Motor neuron (in vitro differentiated cells): ENCODE data around the gene MAP3K12. TPM values are rescaled to one million over a fixed set of nuclear protein-coding genes. Genes with fewer than 3 reads are reported as not detected.

ENCODE experiments used
- ATAC-seq, 8 experiments: fragments of 200-7000 bp; cut with Tn5 transposase; replicated peaks in 6 of 8; 2 replicates each; pipeline ENCODE4 v1.8.0; 2021; ENCODE audit warnings: mild to moderate bottlenecking in 8 of 8, moderate library complexity in 8 of 8
- H3K27ac ChIP-seq, 2 donors: fragments of 250-450 bp; sonication (Bioruptor Pico); 2 replicates each; pipeline ENCODE4 v1.9.0; 2021; ENCODE audit warnings: antibody characterized with exemption in 2 of 2, mild to moderate bottlenecking in 2 of 2, moderate library complexity in 1 of 2
- H3K4me1 ChIP-seq, 2 donors: fragments of 250-450 bp; sonication (Bioruptor Pico); replicated peaks in 1 of 2; 2 replicates each; pipeline ENCODE4 v1.6.1; 2021; ENCODE audit warnings: antibody characterized with exemption in 2 of 2, mild to moderate bottlenecking in 2 of 2, moderate library complexity in 1 of 2
- H3K4me3 ChIP-seq, 5 donors: fragments of 250-450 bp; sonication (Bioruptor Pico); 2 replicates each; pipeline ENCODE4 v1.9.0; 2021; ENCODE audit warnings: antibody characterized with exemption in 5 of 5, mild to moderate bottlenecking in 5 of 5, moderate library complexity in 4 of 5
- WGBS, 10 experiments: fragments of 450-650 bp; shearing (Covaris generic); methylation state at CpG; one replicate each; pipeline ENCODE4 v1.0.0; 2022; 5-methylcytosine and 5-hydroxymethylcytosine counted together
- in situ Hi-C, 9 experiments: fragments of 400-800 bp; cut with MboI; loops; one replicate each; pipeline ENCODE4 v1.15.0; 2021; ENCODE audit warnings: low sequenced_read_pairs in 9 of 9, low pct_unique_long_range_greater_than_20kb in 2 of 9; ENCODE audit not compliant: unreplicated experiment in 9 of 9
- total RNA-seq, 8 experiments: library from RNA; unstranded; fragments of 300-600 nt; gene quantifications; 2 replicates each; pipeline versions ENCODE4 v1.2.3 to v1.2.4, GENCODE V29; 2022

MAP3K12 gene
- total RNA-seq, 8 experiments from 2014 or later: 17.2 to 90.3 (median 32.7) TPM

- 94 to 100% (median 99%) methylated on average over 2 to 13 of the region's 13 CpGs; no CpG with 5 or more reads in 6 of the 10 experiments for WGBS, 10 experiments
- no peaks in the 10 kb centered on the region for H3K4me1 ChIP-seq
- in situ Hi-C loops: loop anchor here in 2 of 9 experiments (25.0 kb wide), 1 partner anchor 187 kb away; the partner anchor contains the start of gene SP7 (in 2 of the 2)
- H3K4me3 ChIP-seq: no peak overlapping the region
- ATAC-seq: no peak
- no peak overlapping the region for H3K27ac ChIP-seq
Observed at GRCh38 chr12:53524476-53524875, 25.2 kb upstream of the MAP3K12 start.

DNA sequence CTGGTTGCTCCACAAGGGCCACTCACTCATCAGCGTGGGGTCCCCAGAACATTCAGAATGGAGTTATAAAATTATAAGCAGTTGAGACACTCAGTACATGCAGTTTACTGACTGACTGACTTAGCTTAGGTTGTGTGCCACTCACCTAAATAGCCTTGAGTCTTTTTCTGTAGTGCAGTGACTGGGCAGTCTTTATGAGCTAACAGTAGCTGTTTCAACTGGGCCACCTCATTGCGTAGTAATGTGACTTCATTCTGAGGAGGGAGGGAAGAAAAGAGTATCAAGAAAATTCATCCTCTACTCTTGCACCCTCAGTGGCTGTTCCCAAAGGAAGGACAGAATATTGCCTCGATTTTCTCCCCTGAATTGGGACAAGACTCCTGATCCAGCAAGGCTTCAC, 23.9 kb upstream of the MAP3K12 start:
- in situ Hi-C loops: loop anchor here in 2 of 9 experiments (25.0 kb wide), 1 partner anchor 186 kb away; the partner anchor contains the start of gene SP7 (in 2 of the 2)
- Histone ChIP-seq H3K4me1 (no peaks in the 10 kb centered on the region), H3K27ac (no peak overlapping the region), H3K4me3 (no peak overlapping the region)
- 80 to 100% (median 92%) methylated on average over 1 to 3 of the region's 3 CpGs; no CpG with 5 or more reads in 2 of the 10 experiments for WGBS, 10 experiments
- ATAC-seq: no peak

GRCh38 chr12:53518381-53518780, 19.1 kb upstream of the MAP3K12 start:
- Histone ChIP-seq H3K27ac (no peak overlapping the region), H3K4me1 (no peaks in the 10 kb centered on the region), H3K4me3 (no peak overlapping the region)
- in situ Hi-C loops: loop anchor here in 2 of 9 experiments (25.0 kb wide), 1 partner anchor 181 kb away; the partner anchor contains the start of gene SP7 (in 2 of the 2)
- no peak for ATAC-seq
- 20 to 100% (median 93%) methylated on average over 1 to 3 of the region's 5 CpGs; no CpG with 5 or more reads in 3 of the 10 experiments for WGBS, 10 experiments

DNA sequence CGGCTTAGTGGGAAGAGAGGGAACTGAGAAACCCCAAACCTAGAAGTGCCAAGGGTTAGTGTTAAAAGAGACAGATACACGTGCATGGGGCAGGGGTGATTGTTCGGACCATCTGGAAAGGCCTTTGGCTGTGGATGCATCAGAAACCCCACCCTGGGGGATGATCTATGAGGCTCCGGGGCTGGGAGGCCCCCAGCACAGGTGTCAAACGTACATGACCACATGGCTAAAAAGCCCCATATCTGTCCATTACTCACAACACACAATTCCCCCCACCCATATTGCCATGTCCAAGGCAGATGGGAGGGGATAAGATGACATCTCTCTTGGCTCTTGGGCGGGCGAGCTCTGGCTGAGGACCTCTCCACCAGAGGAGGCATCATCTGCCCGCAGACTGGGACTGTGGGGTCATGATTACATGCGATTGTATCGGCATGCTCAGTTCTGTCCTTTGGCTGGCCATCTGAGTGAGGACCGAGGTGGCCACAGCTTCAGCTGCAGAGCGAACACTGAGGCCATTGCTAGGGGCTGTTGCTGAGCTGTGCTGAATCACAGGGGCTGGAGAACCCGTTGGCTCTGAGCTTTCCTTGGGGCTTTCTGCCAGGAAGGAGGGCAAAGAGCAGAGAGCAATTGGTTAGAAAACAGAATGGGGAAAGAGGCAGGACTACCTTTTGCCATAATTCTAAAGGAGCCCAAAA, 17.6 kb upstream of the MAP3K12 start:
- Histone ChIP-seq H3K27ac (no peak overlapping the region), H3K4me3 (no peak overlapping the region), H3K4me1 (no peaks in the 10 kb centered on the region)
- ATAC-seq: no peak
- in situ Hi-C loops: loop anchor here in 2 of 9 experiments (25.0 kb wide), 1 partner anchor 180 kb away; the partner anchor contains the start of gene SP7 (in 2 of the 2)
- 58 to 100% (median 80%) methylated on average over 1 to 5 of the region's 13 CpGs; no CpG with 5 or more reads in 5 of the 10 experiments for WGBS, 10 experiments

DNA sequence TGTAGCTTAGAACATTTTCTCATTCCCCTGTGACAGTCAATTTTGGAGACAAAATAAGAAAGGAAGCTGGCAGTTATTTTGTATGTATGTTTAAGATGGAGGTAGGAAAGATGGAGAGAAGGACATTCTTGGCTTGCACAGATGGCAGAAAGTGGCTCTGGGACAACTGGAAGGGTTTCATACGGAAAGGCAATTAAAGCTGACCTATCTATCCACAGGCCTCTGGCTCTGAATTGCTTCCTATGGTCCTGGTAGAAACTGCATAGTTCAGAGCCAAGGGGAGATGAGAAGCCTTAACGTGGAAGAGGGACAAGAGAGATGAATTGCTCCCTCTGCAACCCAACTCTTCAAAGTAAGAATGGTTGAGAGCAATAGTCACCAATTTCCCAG, 16.0 kb upstream of the MAP3K12 start:
- no peak overlapping the region for H3K4me3 ChIP-seq
- in situ Hi-C loops: loop anchor here in 2 of 9 experiments (25.0 kb wide), 1 partner anchor 178 kb away; the partner anchor contains the start of gene SP7 (in 2 of the 2)
- WGBS, 10 experiments: 58 to 100% (median 90%) methylated on average over 1 to 2 of the region's 2 CpGs; no CpG with 5 or more reads in 4 of the 10 experiments
- ATAC-seq: no peak
- H3K27ac ChIP-seq: no peak overlapping the region
- no peaks in the 10 kb centered on the region for H3K4me1 ChIP-seq

- Histone ChIP-seq H3K27ac (no peak overlapping the region), H3K4me1 (no peaks in the 10 kb centered on the region), H3K4me3 (no peak overlapping the region)
- WGBS, 10 experiments: 67 to 97% (median 81%) methylated on average over 1 to 6 of the region's 6 CpGs
- in situ Hi-C loops: loop anchor here in 2 of 9 experiments (25.0 kb wide), 1 partner anchor 177 kb away; the partner anchor contains the start of gene SP7 (in 2 of the 2)
- ATAC-seq: no peak
Observed at GRCh38 chr12:53514628-53515290, 15.5 kb upstream of the MAP3K12 start.

- in situ Hi-C loops: loop anchor here in 2 of 9 experiments (25.0 kb wide), 1 partner anchor 177 kb away; the partner anchor contains the start of gene SP7 (in 2 of the 2)
Observed at GRCh38 chr12:53513712-53514410, 14.6 kb upstream of the MAP3K12 start.

DNA sequence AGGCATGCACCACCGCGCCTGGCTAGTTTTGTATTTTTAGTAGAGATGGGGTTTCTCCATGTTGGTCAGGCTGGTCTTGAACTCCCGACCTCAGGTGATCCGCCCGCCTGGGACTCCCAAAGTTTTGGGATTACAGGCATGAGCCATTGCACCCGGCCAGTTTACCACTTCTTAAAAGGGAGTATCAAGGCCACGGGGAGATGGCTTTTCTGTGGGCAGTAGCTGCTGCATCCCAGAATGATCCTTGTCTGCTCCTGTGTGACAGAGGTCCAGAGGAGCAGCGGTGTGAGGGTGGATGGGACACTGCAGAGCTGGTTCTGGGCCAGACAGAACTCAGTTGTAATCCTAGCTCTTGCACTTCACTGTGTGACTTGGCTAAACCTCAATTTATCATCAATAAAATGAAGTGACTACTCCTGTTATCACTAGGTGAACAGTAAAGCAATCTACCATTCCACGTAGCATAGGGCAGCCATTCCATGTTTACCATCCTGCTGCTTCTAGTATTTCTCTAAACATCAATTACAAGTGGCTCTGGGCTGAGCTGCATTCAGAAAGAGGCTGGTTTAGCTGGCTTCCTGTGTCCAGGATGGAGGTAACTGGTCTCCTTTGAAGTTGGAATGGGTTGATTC, 11.0 kb upstream of the MAP3K12 start:
- in situ Hi-C loops: loop anchor here in 2 of 9 experiments (25.0 kb wide), 1 partner anchor 173 kb away; the partner anchor contains the start of gene SP7 (in 2 of the 2)
- WGBS, 10 experiments: 67 to 100% (median 82%) methylated on average over 1 to 5 of the region's 9 CpGs; no CpG with 5 or more reads in 5 of the 10 experiments
- H3K4me3 ChIP-seq: no peak overlapping the region
- ATAC-seq: no peak
- H3K27ac ChIP-seq: no peak overlapping the region
- H3K4me1 ChIP-seq: no peaks in the 10 kb centered on the region

More at GRCh38 chr12:53513712-53514410, 14.6 kb upstream of the MAP3K12 start:
- H3K4me3 ChIP-seq: no peak overlapping the region
- no peak overlapping the region for H3K27ac ChIP-seq
- WGBS, 10 experiments: 60 to 97% (median 92%) methylated on average over 1 to 5 of the region's 6 CpGs; no CpG with 5 or more reads in 3 of the 10 experiments
- H3K4me1 ChIP-seq: no peaks in the 10 kb centered on the region
- ATAC-seq: no peak

GRCh38 chr12:53508534-53509170, 9.4 kb upstream of the MAP3K12 start:
- ATAC-seq: peak; percentile 78 to 97 (median 93)
- H3K4me1 ChIP-seq: no peaks in the 10 kb centered on the region
- WGBS, 10 experiments: 0 to 100% (median 38%) methylated on average over 1 to 4 of the region's 7 CpGs; no CpG with 5 or more reads in 3 of the 10 experiments
- no peak overlapping the region for H3K27ac ChIP-seq
- in situ Hi-C loops: loop anchor here in 2 of 9 experiments (25.0 kb wide), 1 partner anchor 171 kb away; the partner anchor contains the start of gene SP7 (in 2 of the 2)
- no peak overlapping the region for H3K4me3 ChIP-seq

GRCh38 chr12:53507603-53507885, 8.3 kb upstream of the MAP3K12 start:
- 59 to 95% (median 69%) methylated on average over 1 to 3 of the region's 4 CpGs; no CpG with 5 or more reads in 6 of the 10 experiments for WGBS, 10 experiments
- Histone ChIP-seq H3K4me3 (no peak overlapping the region), H3K27ac (no peak overlapping the region), H3K4me1 (no peaks in the 10 kb centered on the region)
- in situ Hi-C loops: loop anchor here in 2 of 9 experiments (25.0 kb wide), 1 partner anchor 170 kb away; the partner anchor contains the start of gene SP7 (in 2 of the 2)
- no peak for ATAC-seq

GRCh38 chr12:53506881-53507602, 7.8 kb upstream of the MAP3K12 start, which contains the start of gene NPFF:
Gene NPFF (minus strand): TSS chr12:53507484. CDS start chr12:53507474, 10 bp downstream.
- in situ Hi-C loops: loop anchor here in 2 of 9 experiments (25.0 kb wide), 1 partner anchor 170 kb away; the partner anchor contains the start of gene SP7 (in 2 of the 2)
- Histone ChIP-seq H3K4me3 (no peak within 1 kb of the TSS), H3K4me1 (peaks cover 3% of the 10 kb centered on the region in 2 donors), H3K27ac (no peak within 1 kb of the TSS)
- 60 to 96% (median 85%) methylated on average over 1 to 3 of the region's 9 CpGs; no CpG with 5 or more reads in 6 of the 10 experiments for WGBS, 10 experiments
- ATAC-seq: no peak
